ENCODE results near the gene DNAJB2.

GRCh38 chr2:219261024-219261855, 17.9 kb upstream of the DNAJB2 start:
- no peak for TF ChIP-seq CTCF (IDR thresholded peaks at IDR 0.05)
- TF ChIP-seq POLR2A (IDR thresholded peaks at IDR 0.05), result no peak
- TF ChIP-seq EP300 (IDR thresholded peaks at IDR 0.05), result no peak
- TF ChIP-seq POLR2AphosphoS5 (IDR thresholded peaks at IDR 0.05), result no peak

Measured in gastroesophageal sphincter (tissue), 3 donors.